ENCODE results near the gene HOXB3. TPM values are rescaled to one million over a fixed set of nuclear protein-coding genes. Genes with fewer than 3 reads are reported as not detected.

HOXB3 gene
- polyA plus RNA-seq, 1 donor from 2014 or later, result not detected

- TF ChIP-seq MXI1 (conservative IDR thresholded peaks at IDR 0.05; ENCODE audit: poor library complexity, severe bottlenecking) (no peak), EZH2 (IDR thresholded peaks at IDR 0.05; ENCODE audit: borderline replicate concordance, insufficient read depth, low read length, poor library complexity, severe bottlenecking) (no peak), TAF1 (IDR thresholded peaks at IDR 0.05; ENCODE audit: low read depth) (no peak), EP300 (conservative IDR thresholded peaks at IDR 0.05; ENCODE audit: poor library complexity, severe bottlenecking) (no peak), POLR2AphosphoS5 (IDR thresholded peaks at IDR 0.05) (no peak), SMC3 (conservative IDR thresholded peaks at IDR 0.05; ENCODE audit: poor library complexity) (no peak), REST (IDR thresholded peaks at IDR 0.05; ENCODE audit: borderline replicate concordance) (no peak), RAD21 (conservative IDR thresholded peaks at IDR 0.05) (no peak)
- TF ChIP-seq, protein P1, sequence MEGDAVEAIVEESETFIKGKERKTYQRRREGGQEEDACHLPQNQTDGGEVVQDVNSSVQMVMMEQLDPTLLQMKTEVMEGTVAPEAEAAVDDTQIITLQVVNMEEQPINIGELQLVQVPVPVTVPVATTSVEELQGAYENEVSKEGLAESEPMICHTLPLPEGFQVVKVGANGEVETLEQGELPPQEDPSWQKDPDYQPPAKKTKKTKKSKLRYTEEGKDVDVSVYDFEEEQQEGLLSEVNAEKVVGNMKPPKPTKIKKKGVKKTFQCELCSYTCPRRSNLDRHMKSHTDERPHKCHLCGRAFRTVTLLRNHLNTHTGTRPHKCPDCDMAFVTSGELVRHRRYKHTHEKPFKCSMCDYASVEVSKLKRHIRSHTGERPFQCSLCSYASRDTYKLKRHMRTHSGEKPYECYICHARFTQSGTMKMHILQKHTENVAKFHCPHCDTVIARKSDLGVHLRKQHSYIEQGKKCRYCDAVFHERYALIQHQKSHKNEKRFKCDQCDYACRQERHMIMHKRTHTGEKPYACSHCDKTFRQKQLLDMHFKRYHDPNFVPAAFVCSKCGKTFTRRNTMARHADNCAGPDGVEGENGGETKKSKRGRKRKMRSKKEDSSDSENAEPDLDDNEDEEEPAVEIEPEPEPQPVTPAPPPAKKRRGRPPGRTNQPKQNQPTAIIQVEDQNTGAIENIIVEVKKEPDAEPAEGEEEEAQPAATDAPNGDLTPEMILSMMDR (IDR thresholded peaks at IDR 0.05; ENCODE audit: poor library complexity, severe bottlenecking), result no peak
- H3K79me2 ChIP-seq (replicated peaks; ENCODE audit: insufficient read depth, low read length), result no peaks in the 10 kb centered on the region
- no peaks in the 10 kb centered on the region for H3K9me2 ChIP-seq (ENCODE audit: insufficient read depth, low read length)
- no peak overlapping the region for H2AFZ ChIP-seq (ENCODE audit: low read depth, low read length)
- no peak overlapping the region for H3K4me2 ChIP-seq (ENCODE audit: low read length)
- H3F3A ChIP-seq (ENCODE audit: insufficient read depth, low read length, poor library complexity, severe bottlenecking), result no peaks in the 10 kb centered on the region
- no peaks in the 10 kb centered on the region for H4K20me1 ChIP-seq (ENCODE audit: insufficient read depth)
- H3K27ac ChIP-seq (ENCODE audit: low read length), result no peak overlapping the region
- no peak overlapping the region for H3K9ac ChIP-seq (ENCODE audit: low read length)
- H3K4me3 ChIP-seq (ENCODE audit: low read length), result no peak overlapping the region
- H3K36me3 ChIP-seq (ENCODE audit: insufficient read depth, low read length), result no peaks in the 10 kb centered on the region
- H3K27me3 ChIP-seq (ENCODE audit: insufficient read depth, low read depth, low read length), result peaks cover 100% of the 10 kb centered on the region
- no peaks in the 10 kb centered on the region for H3K9me3 ChIP-seq (ENCODE audit: low read length)
Measured at GRCh38 chr17:48632579-48633265, 42.7 kb upstream of the HOXB3 start.

GRCh38 chr17:48631693-48632578 is 41.9 kb upstream of the HOXB3 start:
- H3K9me3 ChIP-seq (ENCODE audit: low read length), result no peaks in the 10 kb centered on the region
- H3K79me2 ChIP-seq (replicated peaks; ENCODE audit: insufficient read depth, low read length), result no peaks in the 10 kb centered on the region
- H3K9me2 ChIP-seq (ENCODE audit: insufficient read depth, low read length), result no peaks in the 10 kb centered on the region
- no peaks in the 10 kb centered on the region for H3K36me3 ChIP-seq (ENCODE audit: insufficient read depth, low read length)
- no peak overlapping the region for H3K4me3 ChIP-seq (ENCODE audit: low read length)
- no peak overlapping the region for H3K9ac ChIP-seq (ENCODE audit: low read length)
- no peak overlapping the region for H3K4me2 ChIP-seq (ENCODE audit: low read length)
- no peak overlapping the region for H2AFZ ChIP-seq (ENCODE audit: low read depth, low read length)
- H4K20me1 ChIP-seq (ENCODE audit: insufficient read depth), result no peaks in the 10 kb centered on the region
- no peak overlapping the region for H3K27ac ChIP-seq (ENCODE audit: low read length)
- H3F3A ChIP-seq (ENCODE audit: insufficient read depth, low read length, poor library complexity, severe bottlenecking), result no peaks in the 10 kb centered on the region
- peaks cover 100% of the 10 kb centered on the region for H3K27me3 ChIP-seq (ENCODE audit: insufficient read depth, low read depth, low read length)
- TF ChIP-seq MXI1 (conservative IDR thresholded peaks at IDR 0.05; ENCODE audit: poor library complexity, severe bottlenecking) (no peak), RAD21 (conservative IDR thresholded peaks at IDR 0.05) (no peak), REST (IDR thresholded peaks at IDR 0.05; ENCODE audit: borderline replicate concordance) (no peak), POLR2AphosphoS5 (IDR thresholded peaks at IDR 0.05) (no peak)

Measured in neural cell (in vitro differentiated cells).